Hepatocyte (in vitro differentiated cells): ENCODE measurements around the gene LRP1B.

Source experiments
- EZH2 ChIP-seq: fragments of 200-600 bp; sonication (generic); IDR thresholded peaks from 2 replicates; pipeline ENCODE4 v1.6.1; 2016; ENCODE audit warnings: antibody characterized with exemption, mild to moderate bottlenecking, borderline replicate concordance
- TF ChIP-seq, protein P1 (sequence below): fragments of 200-600 bp; sonication (generic); IDR thresholded peaks from 2 replicates; pipeline ENCODE4 v1.5.1; 2016; ENCODE audit warnings: antibody characterized with exemption, mild to moderate bottlenecking; ENCODE audit not compliant: poor library complexity

- TF ChIP-seq, protein P1, sequence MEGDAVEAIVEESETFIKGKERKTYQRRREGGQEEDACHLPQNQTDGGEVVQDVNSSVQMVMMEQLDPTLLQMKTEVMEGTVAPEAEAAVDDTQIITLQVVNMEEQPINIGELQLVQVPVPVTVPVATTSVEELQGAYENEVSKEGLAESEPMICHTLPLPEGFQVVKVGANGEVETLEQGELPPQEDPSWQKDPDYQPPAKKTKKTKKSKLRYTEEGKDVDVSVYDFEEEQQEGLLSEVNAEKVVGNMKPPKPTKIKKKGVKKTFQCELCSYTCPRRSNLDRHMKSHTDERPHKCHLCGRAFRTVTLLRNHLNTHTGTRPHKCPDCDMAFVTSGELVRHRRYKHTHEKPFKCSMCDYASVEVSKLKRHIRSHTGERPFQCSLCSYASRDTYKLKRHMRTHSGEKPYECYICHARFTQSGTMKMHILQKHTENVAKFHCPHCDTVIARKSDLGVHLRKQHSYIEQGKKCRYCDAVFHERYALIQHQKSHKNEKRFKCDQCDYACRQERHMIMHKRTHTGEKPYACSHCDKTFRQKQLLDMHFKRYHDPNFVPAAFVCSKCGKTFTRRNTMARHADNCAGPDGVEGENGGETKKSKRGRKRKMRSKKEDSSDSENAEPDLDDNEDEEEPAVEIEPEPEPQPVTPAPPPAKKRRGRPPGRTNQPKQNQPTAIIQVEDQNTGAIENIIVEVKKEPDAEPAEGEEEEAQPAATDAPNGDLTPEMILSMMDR: no peak
- TF ChIP-seq EZH2: no peak
These were observed 707.7 kb downstream of the LRP1B start for GRCh38 chr2:141423124-141423523.
